Endothelial cell (in vitro differentiated cells): ENCODE results near the gene FBXL16. TPM values are rescaled to one million over a fixed set of nuclear protein-coding genes. Genes with fewer than 3 reads are reported as not detected.

Experiments used
- DNase-seq: peaks from one replicate; pipeline ENCODE4 v3.0.0; 2021; ENCODE audit warnings: low spot score
- H3K27ac Mint-ChIP-seq: one replicate; pipeline ENCODE4 v1.8.0; 2021; ENCODE audit warnings: mixed read lengths, inconsistent platforms; ENCODE audit not compliant: unreplicated experiment
- H3K27me3 Mint-ChIP-seq: one replicate; pipeline ENCODE4 v1.8.0; 2021; ENCODE audit warnings: mild to moderate bottlenecking, moderate library complexity, mixed read lengths, inconsistent platforms; ENCODE audit not compliant: unreplicated experiment
- H3K36me3 Mint-ChIP-seq: one replicate; pipeline ENCODE4 v1.8.0; 2021; ENCODE audit warnings: mild to moderate bottlenecking, low read depth, mixed read lengths, inconsistent platforms; ENCODE audit not compliant: unreplicated experiment
- H3K4me1 Mint-ChIP-seq: one replicate; pipeline ENCODE4 v1.8.0; 2021; ENCODE audit warnings: mild to moderate bottlenecking, mixed read lengths, inconsistent platforms; ENCODE audit not compliant: unreplicated experiment
- H3K4me3 Mint-ChIP-seq: one replicate; pipeline ENCODE4 v1.8.0; 2021; ENCODE audit warnings: mild to moderate bottlenecking, mixed read lengths, inconsistent platforms; ENCODE audit not compliant: unreplicated experiment
- H3K9me3 Mint-ChIP-seq: one replicate; pipeline ENCODE4 v1.8.0; 2021; ENCODE audit warnings: mixed read lengths, inconsistent platforms; ENCODE audit not compliant: unreplicated experiment
- total RNA-seq: library from RNA; stranded (reverse); fragmentation: NEBNext Ultra II Directional; extraction: Animal tissue kit (Norgen Biotek cat#: 25700); gene quantifications from one replicate; pipeline ENCODE4 v1.2.1, GENCODE V29; 2021; ENCODE audit not compliant: unreplicated experiment
- TF ChIP-seq, protein P1 (sequence below): fragments of 200-600 bp; sonication (generic); IDR thresholded peaks from one replicate; pipeline ENCODE4 v1.5.0; 2021; ENCODE audit warnings: antibody characterized with exemption; ENCODE audit not compliant: unreplicated experiment

Gene FBXL16
- total RNA-seq, 1 donor from 2014 or later, result not detected

- no peaks in the 10 kb centered on the region for H3K9me3 Mint-ChIP-seq
- H3K36me3 Mint-ChIP-seq, result peaks cover 19% of the 10 kb centered on the region
- peaks cover 8% of the 10 kb centered on the region for H3K27me3 Mint-ChIP-seq
- H3K4me1 Mint-ChIP-seq, result peaks cover 18% of the 10 kb centered on the region
- no peak overlapping the region for H3K27ac Mint-ChIP-seq
- no peak overlapping the region for H3K4me3 Mint-ChIP-seq
- no peak for DNase-seq
- TF ChIP-seq, protein P1, sequence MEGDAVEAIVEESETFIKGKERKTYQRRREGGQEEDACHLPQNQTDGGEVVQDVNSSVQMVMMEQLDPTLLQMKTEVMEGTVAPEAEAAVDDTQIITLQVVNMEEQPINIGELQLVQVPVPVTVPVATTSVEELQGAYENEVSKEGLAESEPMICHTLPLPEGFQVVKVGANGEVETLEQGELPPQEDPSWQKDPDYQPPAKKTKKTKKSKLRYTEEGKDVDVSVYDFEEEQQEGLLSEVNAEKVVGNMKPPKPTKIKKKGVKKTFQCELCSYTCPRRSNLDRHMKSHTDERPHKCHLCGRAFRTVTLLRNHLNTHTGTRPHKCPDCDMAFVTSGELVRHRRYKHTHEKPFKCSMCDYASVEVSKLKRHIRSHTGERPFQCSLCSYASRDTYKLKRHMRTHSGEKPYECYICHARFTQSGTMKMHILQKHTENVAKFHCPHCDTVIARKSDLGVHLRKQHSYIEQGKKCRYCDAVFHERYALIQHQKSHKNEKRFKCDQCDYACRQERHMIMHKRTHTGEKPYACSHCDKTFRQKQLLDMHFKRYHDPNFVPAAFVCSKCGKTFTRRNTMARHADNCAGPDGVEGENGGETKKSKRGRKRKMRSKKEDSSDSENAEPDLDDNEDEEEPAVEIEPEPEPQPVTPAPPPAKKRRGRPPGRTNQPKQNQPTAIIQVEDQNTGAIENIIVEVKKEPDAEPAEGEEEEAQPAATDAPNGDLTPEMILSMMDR, result no peak
Measured at GRCh38 chr16:734208-734980, 28.8 kb upstream of the FBXL16 start.

DNA sequence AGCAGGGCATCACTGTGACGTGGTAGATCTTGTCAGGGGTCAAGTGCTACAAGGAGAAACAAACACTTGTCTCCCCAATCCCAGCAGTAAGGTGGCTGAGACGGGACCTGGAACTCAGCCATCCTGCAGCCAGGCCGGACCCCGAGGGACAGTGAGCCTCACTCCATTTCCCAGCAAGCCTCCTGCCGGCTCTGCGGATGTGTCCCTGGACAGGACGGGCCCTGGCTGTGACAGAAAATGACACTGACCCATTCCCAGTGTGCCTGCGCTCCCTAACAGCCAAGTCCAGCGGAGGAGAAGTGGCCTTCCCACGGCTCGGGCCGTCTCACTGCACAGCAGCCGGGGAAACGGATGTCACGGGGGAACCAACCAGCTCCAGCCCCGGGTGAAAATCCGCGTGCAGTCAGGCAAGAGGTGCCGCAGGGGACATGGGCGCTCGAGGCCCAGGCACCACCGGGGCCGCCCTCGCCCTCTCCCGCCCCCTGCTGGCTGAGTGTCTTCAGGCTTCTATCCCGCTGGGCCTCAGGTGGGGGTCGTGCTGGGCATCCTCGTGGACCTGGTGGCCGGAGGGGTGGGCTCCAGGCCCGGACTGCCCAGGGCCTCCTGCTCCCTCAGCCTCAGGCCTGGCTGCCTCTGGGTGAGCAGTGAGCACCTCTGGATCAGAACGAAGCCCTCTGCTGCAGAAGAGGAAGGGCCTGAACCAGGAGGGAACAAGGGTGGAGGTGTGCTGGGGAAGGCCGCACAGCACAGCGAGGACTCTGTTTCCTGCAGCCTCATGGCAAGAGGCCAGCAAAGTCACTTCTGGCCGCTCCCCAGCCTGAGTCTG, 28.0 kb upstream of the FBXL16 start:
- peak; percentile 68 for DNase-seq
- H3K4me3 Mint-ChIP-seq, result no peak overlapping the region
- no peaks in the 10 kb centered on the region for H3K9me3 Mint-ChIP-seq
- H3K36me3 Mint-ChIP-seq, result peaks cover 19% of the 10 kb centered on the region
- peaks cover 13% of the 10 kb centered on the region for H3K4me1 Mint-ChIP-seq
- H3K27me3 Mint-ChIP-seq, result peaks cover 8% of the 10 kb centered on the region
- TF ChIP-seq, protein P1, result peak; percentile 65
- H3K27ac Mint-ChIP-seq, result no peak overlapping the region

- H3K27me3 Mint-ChIP-seq, result peaks cover 8% of the 10 kb centered on the region
- H3K9me3 Mint-ChIP-seq, result no peaks in the 10 kb centered on the region
- no peak overlapping the region for H3K27ac Mint-ChIP-seq
- no peak for DNase-seq
- TF ChIP-seq, protein P1, result no peak
- peaks cover 12% of the 10 kb centered on the region for H3K4me1 Mint-ChIP-seq
- peaks cover 19% of the 10 kb centered on the region for H3K36me3 Mint-ChIP-seq
- H3K4me3 Mint-ChIP-seq, result no peak overlapping the region
Measured at GRCh38 chr16:732936-733335, 27.3 kb upstream of the FBXL16 start.

DNA sequence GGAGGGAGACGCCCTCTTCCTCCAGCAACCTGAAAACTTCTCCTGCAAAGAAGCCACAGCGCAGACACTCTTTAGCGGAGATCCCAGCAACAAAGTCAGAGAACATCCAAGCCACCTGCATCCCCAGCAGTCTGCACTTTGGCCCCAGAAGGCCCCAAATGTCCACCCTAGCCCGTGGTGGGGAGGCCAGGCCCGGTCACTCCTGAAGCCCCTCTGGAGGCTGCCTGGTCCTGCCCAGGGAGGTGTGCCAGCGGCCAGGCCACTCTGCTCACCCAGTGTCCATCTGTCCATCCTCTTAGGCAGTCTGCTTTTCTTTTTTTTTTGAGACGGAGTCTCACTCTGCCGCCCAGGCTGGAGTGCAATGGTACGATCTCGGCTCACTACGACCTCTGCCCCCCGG, 26.7 kb upstream of the FBXL16 start:
- Mint-ChIP-seq H3K4me3 (no peak overlapping the region), H3K9me3 (no peaks in the 10 kb centered on the region), H3K27me3 (peaks cover 5% of the 10 kb centered on the region), H3K36me3 (peaks cover 19% of the 10 kb centered on the region), H3K4me1 (peaks cover 6% of the 10 kb centered on the region), H3K27ac (no peak overlapping the region)
- TF ChIP-seq, protein P1, result no peak
- DNase-seq, result no peak
